ENCODE measurements around the gene RNF181.
"Not testable (repeated sequence)": the region's sequence is repeated elsewhere in the genome, so short reads cannot be mapped to it uniquely, and the experiment has no call there.

RNF181 gene

GRCh38 chr2:85597241-85597640, 1.7 kb downstream of the RNF181 start:
- DNase-seq, result no peak

- DNase-seq, result no peak
Observed at GRCh38 chr2:85598594-85599340, 3.2 kb downstream of the RNF181 start.

- no peak for DNase-seq
Observed at GRCh38 chr2:85599468-85600234, 4.1 kb downstream of the RNF181 start.

- no peak for DNase-seq
Observed at GRCh38 chr2:85600235-85600575, 4.7 kb downstream of the RNF181 start.

- no peak for DNase-seq
Observed at GRCh38 chr2:85600951-85601770, 5.6 kb downstream of the RNF181 start.

- DNase-seq, result no peak
Observed at GRCh38 chr2:85601771-85602475, 6.4 kb downstream of the RNF181 start.

- DNase-seq, result peak; percentile 57
Observed at GRCh38 chr2:85602476-85603234, 7.1 kb downstream of the RNF181 start, which contains the start of gene TMEM150A. TSS of gene TMEM150A (minus strand) at chr2:85602698. CDS start at chr2:85601948, 750 bp downstream.

- DNase-seq, result not testable (repeated sequence)
Observed at GRCh38 chr2:85604133-85604444, 8.5 kb downstream of the RNF181 start.

- DNase-seq, result no peak
Observed at GRCh38 chr2:85604568-85605339, 9.2 kb downstream of the RNF181 start.

- DNase-seq, result no peak
Observed at GRCh38 chr2:85605406-85606115, 10.0 kb downstream of the RNF181 start.

GRCh38 chr2:85606116-85606455, 10.5 kb downstream of the RNF181 start:
- no peak for DNase-seq

- DNase-seq, result no peak
Observed at GRCh38 chr2:85607268-85608215, 12.0 kb downstream of the RNF181 start.

- no peak for DNase-seq
Observed at GRCh38 chr2:85611217-85611704, 15.7 kb downstream of the RNF181 start.

- DNase-seq, result peak; percentile 77
Observed at GRCh38 chr2:85611705-85612587, 16.4 kb downstream of the RNF181 start, which contains the start of gene C2orf68. TSS of gene C2orf68 (minus strand) at chr2:85612066. CDS start at chr2:85611984, 82 bp downstream.

GRCh38 chr2:85613717-85614515, 18.4 kb downstream of the RNF181 start:
- DNase-seq, result no peak

GRCh38 chr2:85614757-85615156, 19.2 kb downstream of the RNF181 start:
- not testable (repeated sequence) for DNase-seq

- DNase-seq, result no peak
Observed at GRCh38 chr2:85615413-85615728, 19.8 kb downstream of the RNF181 start.
